Mesendoderm (in vitro differentiated cells): Measurements from ENCODE around the gene KRT73.

Experiments
- DNase-seq: peaks from one replicate; pipeline ENCODE4 v3.0.0; 2013
- H2AK5ac ChIP-seq: 2 replicates; pipeline ENCODE4 v1.6.1; 2013; ENCODE audit warnings: low read length, inconsistent platforms
- H2BK120ac ChIP-seq: 2 replicates; pipeline ENCODE4 v1.6.1; 2013; ENCODE audit warnings: low read depth, mild to moderate bottlenecking, low read length, moderate library complexity, mixed read lengths
- H2BK15ac ChIP-seq: replicated peaks from 2 replicates; pipeline ENCODE4 v1.6.1; 2013; ENCODE audit warnings: low read depth, mild to moderate bottlenecking, moderate library complexity
- H2BK5ac ChIP-seq: 2 replicates; pipeline ENCODE4 v1.6.1; 2013; ENCODE audit warnings: low read length, inconsistent platforms
- H3K18ac ChIP-seq: 2 replicates; pipeline ENCODE4 v1.6.1; 2013; ENCODE audit warnings: mild to moderate bottlenecking, low read length, mixed read lengths
- H3K23ac ChIP-seq: one replicate; pipeline ENCODE4 v1.6.1; 2013; ENCODE audit warnings: low read length
- H3K27ac ChIP-seq: 2 replicates; pipeline ENCODE4 v1.5.1; 2013; ENCODE audit warnings: low read depth, mild to moderate bottlenecking, inconsistent platforms, low read length, moderate library complexity
- H3K27me3 ChIP-seq: 2 replicates; pipeline ENCODE4 v1.6.1; 2013; ENCODE audit warnings: low read length, control low read depth, mild to moderate bottlenecking, inconsistent platforms; ENCODE audit not compliant: insufficient read depth, poor library complexity
- H3K36me3 ChIP-seq: 2 replicates; pipeline ENCODE4 v1.6.1; 2013; ENCODE audit warnings: low read length, inconsistent platforms; ENCODE audit not compliant: control insufficient read depth, insufficient read depth
- H3K4ac ChIP-seq: one replicate; pipeline ENCODE4 v1.6.1; 2013; ENCODE audit warnings: low read depth, mild to moderate bottlenecking, low read length, moderate library complexity
- H3K4me1 ChIP-seq: 2 replicates; pipeline ENCODE4 v1.6.1; 2013; ENCODE audit warnings: low read depth, low read length, inconsistent platforms; ENCODE audit not compliant: control insufficient read depth
- H3K4me2 ChIP-seq: 2 replicates; pipeline ENCODE4 v1.6.1; 2013; ENCODE audit warnings: low read length
- H3K4me3 ChIP-seq: 2 replicates; pipeline ENCODE4 v1.5.1; 2013; ENCODE audit warnings: mild to moderate bottlenecking, low read length
- H3K56ac ChIP-seq: one replicate; pipeline ENCODE4 v1.6.1; 2013; ENCODE audit warnings: low read length
- H3K79me1 ChIP-seq: 2 replicates; pipeline ENCODE4 v1.6.1; 2013; ENCODE audit warnings: low read length, inconsistent platforms
- H3K79me2 ChIP-seq: 2 replicates; pipeline ENCODE4 v1.6.1; 2013; ENCODE audit warnings: mild to moderate bottlenecking, low read length; ENCODE audit not compliant: control insufficient read depth, insufficient read depth
- H3K9ac ChIP-seq: 2 replicates; pipeline ENCODE4 v1.6.1; 2013; ENCODE audit warnings: low read length, inconsistent platforms
- H4K5ac ChIP-seq: one replicate; pipeline ENCODE4 v1.6.1; 2013; ENCODE audit warnings: low read length
- H4K8ac ChIP-seq: one replicate; pipeline ENCODE4 v1.6.1; 2013; ENCODE audit warnings: low read depth, mild to moderate bottlenecking, control low read depth, low read length, moderate library complexity
- WGBS: extraction: QIAGEN DNeasy Blood & Tissue Kit; methylation state at CpG from one replicate; pipeline ENCODE4 v1.1.7; 2013; ENCODE audit warnings: low lambda C conversion rate, missing lambda C conversion rate; ENCODE audit not compliant: insufficient coverage; ENCODE audit errors: extremely low coverage; 5-methylcytosine and 5-hydroxymethylcytosine counted together

Gene KRT73

GRCh38 chr12:52645120-52645761 is 26.9 kb upstream of the KRT73 start:
- Histone ChIP-seq H3K4me1 (no peaks in the 10 kb centered on the region), H3K23ac (no peak overlapping the region), H2BK5ac (no peak overlapping the region), H3K4me3 (no peak overlapping the region), H3K79me2 (no peaks in the 10 kb centered on the region), H3K4ac (no peak overlapping the region), H3K56ac (no peak overlapping the region), H4K5ac (no peak overlapping the region), H2AK5ac (no peak overlapping the region), H3K18ac (no peak overlapping the region), H4K8ac (no peak overlapping the region), H3K36me3 (no peaks in the 10 kb centered on the region), H3K27me3 (no peaks in the 10 kb centered on the region), H2BK120ac (no peak overlapping the region), H3K4me2 (no peak overlapping the region), H3K27ac (no peak overlapping the region), H3K79me1 (no peaks in the 10 kb centered on the region), H3K9ac (no peak overlapping the region), H2BK15ac (no peak overlapping the region)
- DNase-seq, result no peak
- WGBS, result no CpG with 5 or more reads among the region's 7 CpGs

GRCh38 chr12:52644078-52644415 is 25.7 kb upstream of the KRT73 start:
- Histone ChIP-seq H3K56ac (no peak overlapping the region), H3K79me1 (no peaks in the 10 kb centered on the region), H3K23ac (no peak overlapping the region), H3K4me2 (no peak overlapping the region), H2BK5ac (no peak overlapping the region), H2AK5ac (no peak overlapping the region), H3K36me3 (no peaks in the 10 kb centered on the region), H3K4me3 (no peak overlapping the region), H2BK15ac (no peak overlapping the region), H3K18ac (no peak overlapping the region), H4K5ac (no peak overlapping the region), H3K4ac (no peak overlapping the region), H3K4me1 (no peaks in the 10 kb centered on the region), H3K27me3 (no peaks in the 10 kb centered on the region), H3K9ac (no peak overlapping the region), H2BK120ac (no peak overlapping the region), H3K79me2 (no peaks in the 10 kb centered on the region), H3K27ac (no peak overlapping the region), H4K8ac (no peak overlapping the region)
- no peak for DNase-seq
- no CpG with 5 or more reads among the region's 6 CpGs for WGBS

GRCh38 chr12:52643233-52644077 is 25.1 kb upstream of the KRT73 start:
- H2BK120ac ChIP-seq, result no peak overlapping the region
- no peak overlapping the region for H3K23ac ChIP-seq
- no peak overlapping the region for H4K8ac ChIP-seq
- H3K9ac ChIP-seq, result no peak overlapping the region
- no peak overlapping the region for H2BK5ac ChIP-seq
- H3K4ac ChIP-seq, result no peak overlapping the region
- no peak overlapping the region for H3K4me2 ChIP-seq
- H3K56ac ChIP-seq, result no peak overlapping the region
- H4K5ac ChIP-seq, result no peak overlapping the region
- no peak overlapping the region for H2BK15ac ChIP-seq
- no peaks in the 10 kb centered on the region for H3K27me3 ChIP-seq
- no peak for DNase-seq
- H3K79me1 ChIP-seq, result no peaks in the 10 kb centered on the region
- H3K36me3 ChIP-seq, result no peaks in the 10 kb centered on the region
- H3K18ac ChIP-seq, result no peak overlapping the region
- no CpG with 5 or more reads among the region's 10 CpGs for WGBS
- no peaks in the 10 kb centered on the region for H3K79me2 ChIP-seq
- H3K27ac ChIP-seq, result no peak overlapping the region
- H3K4me1 ChIP-seq, result no peaks in the 10 kb centered on the region
- H2AK5ac ChIP-seq, result no peak overlapping the region
- no peak overlapping the region for H3K4me3 ChIP-seq

- no peak overlapping the region for H3K4me3 ChIP-seq
- no peaks in the 10 kb centered on the region for H3K4me1 ChIP-seq
- DNase-seq, result no peak
- no peak overlapping the region for H3K27ac ChIP-seq
- H3K79me1 ChIP-seq, result no peaks in the 10 kb centered on the region
- no peak overlapping the region for H3K18ac ChIP-seq
- no peak overlapping the region for H2BK120ac ChIP-seq
- no peak overlapping the region for H4K8ac ChIP-seq
- no peak overlapping the region for H3K9ac ChIP-seq
- no peak overlapping the region for H2BK15ac ChIP-seq
- no CpG with 5 or more reads among the region's 4 CpGs for WGBS
- H4K5ac ChIP-seq, result no peak overlapping the region
- no peak overlapping the region for H2AK5ac ChIP-seq
- no peak overlapping the region for H3K4ac ChIP-seq
- H3K27me3 ChIP-seq, result no peaks in the 10 kb centered on the region
- no peak overlapping the region for H3K4me2 ChIP-seq
- no peak overlapping the region for H2BK5ac ChIP-seq
- H3K79me2 ChIP-seq, result no peaks in the 10 kb centered on the region
- H3K36me3 ChIP-seq, result no peaks in the 10 kb centered on the region
- H3K56ac ChIP-seq, result no peak overlapping the region
- H3K23ac ChIP-seq, result no peak overlapping the region
Measured at GRCh38 chr12:52641468-52641867, 23.1 kb upstream of the KRT73 start.

DNA sequence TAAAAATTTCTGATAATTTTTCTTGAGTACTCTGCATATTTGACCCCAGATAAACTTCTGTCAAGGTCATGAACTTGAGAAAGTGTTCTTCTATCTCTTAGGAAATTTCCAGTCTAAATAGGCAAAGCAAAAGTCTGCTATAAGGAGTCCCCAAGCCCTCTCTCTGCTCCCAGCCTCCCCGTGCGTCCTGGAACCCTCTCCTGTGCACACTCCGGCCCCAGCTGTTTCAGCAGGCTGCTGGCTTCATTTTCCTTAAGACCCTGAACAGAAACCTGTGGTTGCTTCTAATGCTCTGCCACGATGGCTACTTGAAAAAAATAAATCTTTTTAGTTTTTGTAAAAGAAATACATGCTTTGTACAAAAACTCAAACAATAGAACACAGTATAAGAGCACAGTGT is 18.9 kb upstream of the KRT73 start:
- H3K23ac ChIP-seq, result no peak overlapping the region
- no peaks in the 10 kb centered on the region for H3K27me3 ChIP-seq
- H2BK15ac ChIP-seq, result no peak overlapping the region
- no peak for DNase-seq
- no peaks in the 10 kb centered on the region for H3K36me3 ChIP-seq
- H3K18ac ChIP-seq, result no peak overlapping the region
- no peak overlapping the region for H3K27ac ChIP-seq
- no peak overlapping the region for H3K4me2 ChIP-seq
- no peaks in the 10 kb centered on the region for H3K79me2 ChIP-seq
- no peak overlapping the region for H3K9ac ChIP-seq
- H3K4me1 ChIP-seq, result no peaks in the 10 kb centered on the region
- no peak overlapping the region for H4K5ac ChIP-seq
- H3K56ac ChIP-seq, result no peak overlapping the region
- H2BK120ac ChIP-seq, result no peak overlapping the region
- H3K79me1 ChIP-seq, result no peaks in the 10 kb centered on the region
- no peak overlapping the region for H3K4me3 ChIP-seq
- H4K8ac ChIP-seq, result no peak overlapping the region
- no peak overlapping the region for H2AK5ac ChIP-seq
- no CpG with 5 or more reads among the region's 4 CpGs for WGBS
- H2BK5ac ChIP-seq, result no peak overlapping the region
- no peak overlapping the region for H3K4ac ChIP-seq
